Upper lobe of right lung (tissue), 1 donor: ENCODE data around the gene NSD1. TPM values are rescaled to one million over a fixed set of nuclear protein-coding genes. Genes with fewer than 3 reads are reported as not detected.
"Not testable (repeated sequence)": the region's sequence is repeated elsewhere in the genome, so short reads cannot be mapped to it uniquely, and the experiment has no call there.

Experiments used
- ATAC-seq: fragments of 200-7000 bp; cut with Tn5 transposase; one replicate; pipeline ENCODE4 v1.9.1; 2020; ENCODE audit warnings: mild to moderate bottlenecking, moderate library complexity
- DNase-seq: peaks from one replicate; pipeline ENCODE4 v3.0.0-alpha.2; 2020
- H3K27ac ChIP-seq: fragments of 200-600 bp; one replicate; pipeline ENCODE4 v1.8.0; 2022
- H3K27me3 ChIP-seq: fragments of 200-600 bp; one replicate; pipeline ENCODE4 v1.8.0; 2022; ENCODE audit warnings: mild to moderate bottlenecking
- H3K36me3 ChIP-seq: fragments of 200-600 bp; one replicate; pipeline ENCODE4 v1.8.0; 2022
- H3K4me1 ChIP-seq: fragments of 200-600 bp; one replicate; pipeline ENCODE4 v1.8.0; 2022
- H3K4me3 ChIP-seq: fragments of 200-600 bp; one replicate; pipeline ENCODE4 v1.8.0; 2022; ENCODE audit warnings: mild to moderate bottlenecking
- H3K9me3 ChIP-seq: fragments of 200-600 bp; one replicate; pipeline ENCODE4 v1.8.0; 2022
- CTCF ChIP-seq: fragments of 200-600 bp; IDR thresholded peaks from one replicate; pipeline ENCODE4 v1.8.0; 2022; ENCODE audit warnings: antibody characterized with exemption
- intact Hi-C: fragments of 100-400 bp; cut with DNase I; formaldehyde crosslinking; loops from one replicate; pipeline ENCODE4 v1.11.0; 2022
- total RNA-seq: library from RNA; stranded (reverse); fragmentation: NEBNext Ultra II Directional; extraction: Animal tissue kit (Norgen Biotek cat#: 25700); gene quantifications from one replicate; pipeline ENCODE4 v1.2.1, GENCODE V29; 2021
- donor health status: DM: no; HTN: yes; CAD: no; lungs with severe emphysema.

NSD1 gene
- total RNA-seq, 1 donor from 2014 or later = 67.7 TPM

DNA sequence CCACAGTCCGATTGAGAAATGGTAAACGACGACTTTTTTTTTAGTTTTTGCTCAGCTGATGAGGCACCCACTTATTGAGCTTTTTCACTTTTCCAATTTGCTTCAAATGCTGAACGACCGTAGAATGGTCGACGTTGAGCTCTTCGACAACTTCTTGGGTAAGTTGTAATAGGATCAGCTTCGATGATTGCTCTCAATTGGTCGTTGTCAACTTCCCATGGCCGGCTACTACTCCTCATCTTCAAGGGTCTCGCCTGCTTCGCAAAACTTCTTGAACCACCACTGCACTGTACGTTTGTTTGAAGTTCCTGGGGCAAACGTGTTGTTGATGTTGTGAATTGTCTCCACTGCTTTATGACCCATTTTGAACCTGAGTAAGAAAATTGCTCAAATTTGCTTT, 35.7 kb downstream of the NSD1 start:
- no peaks in the 10 kb centered on the region for H3K27me3 ChIP-seq
- ATAC-seq (no peak), DNase-seq (peak; percentile 10)
- TF ChIP-seq CTCF = no peak
- H3K4me3 ChIP-seq = no peak overlapping the region
- no peaks in the 10 kb centered on the region for H3K9me3 ChIP-seq
- H3K27ac ChIP-seq = no peak overlapping the region
- H3K4me1 ChIP-seq = peaks cover 4% of the 10 kb centered on the region
- H3K36me3 ChIP-seq = peaks cover 28% of the 10 kb centered on the region
- intact Hi-C loops = no loop called here

GRCh38 chr5:177171961-177172360, 38.4 kb downstream of the NSD1 start:
- H3K4me3 ChIP-seq = no peak overlapping the region
- H3K4me1 ChIP-seq = peaks cover 4% of the 10 kb centered on the region
- H3K36me3 ChIP-seq = peaks cover 12% of the 10 kb centered on the region
- no peaks in the 10 kb centered on the region for H3K27me3 ChIP-seq
- ATAC-seq (no peak), DNase-seq (no peak)
- no peak for TF ChIP-seq CTCF
- no peaks in the 10 kb centered on the region for H3K9me3 ChIP-seq
- intact Hi-C loops = no loop called here
- H3K27ac ChIP-seq = no peak overlapping the region

DNA sequence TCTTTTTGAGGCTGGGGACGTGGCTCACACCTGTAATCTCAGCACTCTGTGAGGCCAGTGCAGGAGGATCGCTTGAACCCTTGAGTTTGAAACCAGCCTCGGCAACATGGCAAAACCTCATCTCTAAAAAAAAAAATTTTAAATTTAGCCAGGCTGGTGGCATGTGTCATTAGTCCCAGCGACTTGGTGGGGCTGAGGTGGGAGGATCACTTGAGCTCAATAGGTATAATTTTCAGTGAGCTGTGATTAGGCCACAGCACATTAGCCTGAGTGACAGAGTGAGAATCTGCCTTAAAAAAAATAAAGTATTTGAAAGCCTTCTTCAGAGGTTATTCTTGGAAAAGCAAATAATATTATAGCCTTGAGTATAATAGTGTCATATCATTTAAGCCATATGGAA, 41.8 kb downstream of the NSD1 start:
- Histone ChIP-seq H3K36me3 (peaks cover 19% of the 10 kb centered on the region), H3K27me3 (no peaks in the 10 kb centered on the region), H3K4me3 (no peak overlapping the region), H3K27ac (no peak overlapping the region), H3K4me1 (peaks cover 9% of the 10 kb centered on the region), H3K9me3 (no peaks in the 10 kb centered on the region)
- no peak for TF ChIP-seq CTCF
- DNase-seq = no peak
- intact Hi-C loops = no loop called here
- no peak for ATAC-seq

GRCh38 chr5:177176175-177176711, 42.7 kb downstream of the NSD1 start:
- Histone ChIP-seq H3K27me3 (no peaks in the 10 kb centered on the region), H3K27ac (no peak overlapping the region), H3K9me3 (no peaks in the 10 kb centered on the region), H3K4me3 (no peak overlapping the region), H3K36me3 (peaks cover 17% of the 10 kb centered on the region), H3K4me1 (peaks cover 9% of the 10 kb centered on the region)
- intact Hi-C loops = no loop called here
- DNase-seq (peak; percentile 13), ATAC-seq (peak; percentile 45)
- no peak for TF ChIP-seq CTCF

GRCh38 chr5:177177847-177178437, 44.4 kb downstream of the NSD1 start:
- ATAC-seq, H3K27me3 ChIP-seq, intact Hi-C loops, H3K27ac ChIP-seq, H3K4me1 ChIP-seq, H3K4me3 ChIP-seq, H3K9me3 ChIP-seq: not testable (repeated sequence)
- peaks cover 21% of the 10 kb centered on the region for H3K36me3 ChIP-seq
- peak; percentile 6 for DNase-seq

DNA sequence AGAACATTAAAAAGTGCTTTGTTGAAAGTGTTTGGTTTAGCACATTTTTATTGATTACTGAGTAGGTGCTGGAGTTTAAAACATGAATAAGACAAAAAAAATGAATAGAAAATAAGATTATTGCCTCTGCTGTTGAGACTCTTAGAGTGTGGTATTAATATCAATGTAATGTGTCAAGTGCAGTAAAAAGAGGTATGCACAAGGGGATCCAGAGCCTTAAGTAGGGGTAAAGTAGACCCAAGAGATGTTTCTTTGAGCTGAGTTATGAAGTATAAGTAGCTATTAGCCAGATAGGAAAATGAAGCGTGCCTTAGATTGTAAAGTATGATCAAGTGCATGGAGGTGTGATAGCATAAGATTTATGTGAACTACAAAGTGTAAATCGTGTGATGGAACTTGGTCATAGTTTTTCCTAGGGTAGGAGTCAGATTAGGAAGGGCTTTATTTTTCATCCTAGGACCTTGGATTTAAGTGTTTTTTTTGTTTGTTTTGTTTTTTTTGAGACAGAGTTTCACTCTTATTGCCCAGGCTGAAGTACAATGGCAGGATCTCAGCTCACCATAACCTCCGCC, 45.2 kb downstream of the NSD1 start:
- ATAC-seq = no peak
- intact Hi-C loops = no loop called here

More for the DNA sequence above, 45.2 kb downstream of the NSD1 start:
- TF ChIP-seq CTCF = no peak
- Histone ChIP-seq H3K4me3 (no peak overlapping the region), H3K27me3 (no peaks in the 10 kb centered on the region), H3K27ac (no peak overlapping the region), H3K36me3 (peaks cover 21% of the 10 kb centered on the region), H3K9me3 (no peaks in the 10 kb centered on the region), H3K4me1 (peaks cover 6% of the 10 kb centered on the region)
- no peak for DNase-seq
